ENCODE data around the gene CEP104. TPM values are rescaled to one million over a fixed set of nuclear protein-coding genes. Genes with fewer than 3 reads are reported as not detected.

Gene CEP104
- total RNA-seq, 1 donor from 2014 or later: 18.3 TPM

DNA sequence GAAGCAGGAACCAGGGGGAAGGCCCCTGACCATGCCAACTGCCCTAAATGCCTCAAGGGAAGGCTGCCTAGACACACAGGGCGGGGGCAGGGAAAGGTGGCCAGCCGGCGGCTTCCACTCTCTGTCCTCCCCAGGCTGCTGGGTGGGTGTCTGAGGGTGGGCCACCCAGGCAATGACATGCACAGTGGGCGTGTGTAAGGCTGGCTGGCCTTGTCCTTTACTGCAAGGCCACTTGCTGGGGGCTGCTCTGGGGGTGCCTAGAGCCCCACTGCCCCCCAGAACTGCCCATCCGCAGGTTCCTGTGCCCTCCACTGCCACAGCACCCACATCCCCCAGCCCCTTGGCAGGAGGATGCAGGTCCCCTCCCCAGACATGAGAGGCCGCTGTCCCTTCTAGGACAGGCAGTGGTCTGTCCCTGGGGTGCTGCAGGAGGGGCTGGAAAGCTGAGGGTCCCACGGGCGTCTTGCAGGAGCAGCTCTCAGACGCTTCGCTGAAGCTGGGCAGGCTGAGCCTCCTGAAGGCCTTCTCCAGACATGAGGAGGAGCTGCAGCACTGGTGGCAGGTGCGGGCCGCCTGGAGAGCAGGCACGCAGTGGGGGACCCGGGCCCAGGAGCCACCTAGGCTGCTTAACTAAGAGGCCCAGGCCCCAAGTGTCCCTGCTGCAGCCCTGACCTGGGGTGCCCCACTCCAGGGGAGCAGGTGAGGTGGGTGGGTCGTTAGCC is 94.7 kb downstream of the CEP104 start:
- H3K4me3 ChIP-seq (ENCODE audit: low read depth, low read length): no peak overlapping the region
- DNase-seq (ENCODE audit: low read depth): no peak
- TF ChIP-seq CTCF (conservative IDR thresholded peaks at IDR 0.05; ENCODE audit: low read depth, low read length): no peak

Other genes with a start within 250 kb of the CEP104 start
- 5.1 and 33.3 TPM in 2 replicates for gene MEGF6, start 245.7 kb downstream of the CEP104 start, total RNA-seq
- gene TPRG1L, start 232.2 kb downstream of the CEP104 start, total RNA-seq: 8.1 and 12.4 TPM in 2 replicates
- gene WRAP73, start 207.1 kb downstream of the CEP104 start, total RNA-seq: 17.0 and 26.3 TPM in 2 replicates
- gene TP73, start 204.7 kb downstream of the CEP104 start, total RNA-seq: not detected in 2 replicates
- not detected in 2 replicates for gene CCDC27, start 104.8 kb downstream of the CEP104 start, total RNA-seq
- gene SMIM1, start 84.5 kb downstream of the CEP104 start, total RNA-seq: 3.6 TPM in 1 of 2 replicates, not detected in the other
- gene LRRC47, start 60.7 kb downstream of the CEP104 start, total RNA-seq: 36.4 and 38.9 TPM in 2 replicates
- 6.1 and 6.2 TPM in 2 replicates for gene DFFB, start 265 bp upstream of the CEP104 start, total RNA-seq
- 21.9 and 38.2 TPM in 2 replicates for gene C1orf174, start 43.1 kb upstream of the CEP104 start, total RNA-seq

Data from epithelial cell of proximal tubule (primary cell).